IMR-90 (cell line): ENCODE results near the gene LTBP1. TPM values are rescaled to one million over a fixed set of nuclear protein-coding genes. Genes with fewer than 3 reads are reported as not detected.

ENCODE experiments used
- ATAC-seq: fragments of 200-7000 bp; cut with Tn5 transposase; 2 replicates; pipeline ENCODE4 v1.9.1; 2020; ENCODE audit warnings: low read depth, mild to moderate bottlenecking, moderate library complexity
- BruUV-seq: library from RNA; stranded (reverse); fragments of 400-500 nt; replicated peaks from 2 replicates; lab custom pipeline; 2021; lab: Mats Ljungman, UMichigan
- CTCF ChIA-PET: fragments of 300-600 bp; formaldehyde crosslinking; extraction: SDS; loops from one replicate; lab custom pipeline; 2021; ENCODE audit warnings: antibody characterized with exemption; lab: Yijun Ruan, JAX
- POLR2A ChIA-PET: fragments of 300-600 bp; sonication (Branson Sonifier 250); formaldehyde crosslinking; loops from one replicate; lab custom pipeline; 2022; ENCODE audit warnings: antibody characterized with exemption; ENCODE audit not compliant: unreplicated experiment; lab: Charles Lee
- DNase-seq: peaks from one replicate; pipeline ENCODE4 v3.0.0; 2013
- H2AFZ ChIP-seq: replicated peaks from 2 replicates; pipeline ENCODE3; 2013; ENCODE audit warnings: low read length, mild to moderate bottlenecking; ENCODE audit not compliant: poor library complexity
- H2AK5ac ChIP-seq: 2 replicates; pipeline ENCODE4 v1.6.1; 2013; ENCODE audit warnings: low read depth, low read length, inconsistent platforms
- H2AK9ac ChIP-seq: replicated peaks from 2 replicates; pipeline ENCODE3; 2013; ENCODE audit warnings: mild to moderate bottlenecking, low read depth, low read length, moderate library complexity; ENCODE audit not compliant: poor library complexity
- H2BK120ac ChIP-seq: 2 replicates; pipeline ENCODE4 v1.6.1; 2013; ENCODE audit warnings: low read depth, low read length, inconsistent platforms
- H2BK15ac ChIP-seq: 3 replicates; pipeline ENCODE4 v1.6.1; 2013; ENCODE audit warnings: low read depth, low read length, inconsistent platforms
- H2BK20ac ChIP-seq: 2 replicates; pipeline ENCODE4 v1.6.1; 2013; ENCODE audit warnings: low read depth, mild to moderate bottlenecking, inconsistent platforms, low read length, moderate library complexity
- H2BK5ac ChIP-seq: 2 replicates; pipeline ENCODE4 v1.6.1; 2013; ENCODE audit warnings: mild to moderate bottlenecking, low read depth, low read length, inconsistent platforms; ENCODE audit not compliant: poor library complexity, severe bottlenecking
- H3K14ac ChIP-seq: replicated peaks from 2 replicates; pipeline ENCODE4 v1.6.1; 2013; ENCODE audit warnings: low read depth, low read length, inconsistent platforms
- H3K18ac ChIP-seq: 2 replicates; pipeline ENCODE4 v1.6.1; 2013; ENCODE audit warnings: low read depth, low read length, control low read depth
- H3K23ac ChIP-seq: 2 replicates; pipeline ENCODE4 v1.6.1; 2013; ENCODE audit warnings: low read depth, low read length, inconsistent platforms
- H3K27ac ChIP-seq: 2 replicates; pipeline ENCODE4 v1.5.1; 2013; ENCODE audit warnings: mild to moderate bottlenecking, control low read depth, low read length; ENCODE audit not compliant: insufficient read depth
- H3K27me3 ChIP-seq: 2 replicates; pipeline ENCODE4 v1.6.1; 2013; ENCODE audit warnings: low read length; ENCODE audit not compliant: control insufficient read depth, insufficient read depth
- H3K36me3 ChIP-seq: 2 replicates; pipeline ENCODE4 v1.6.1; 2013; ENCODE audit warnings: low read length, mixed read lengths; ENCODE audit not compliant: control insufficient read depth, insufficient read depth
- H3K4ac ChIP-seq: 2 replicates; pipeline ENCODE4 v1.6.1; 2013; ENCODE audit warnings: low read depth, low read length, inconsistent platforms
- H3K4me1 ChIP-seq: 2 replicates; pipeline ENCODE4 v1.6.1; 2013; ENCODE audit warnings: low read length, mixed read lengths; ENCODE audit not compliant: control insufficient read depth, insufficient read depth
- H3K4me2 ChIP-seq: 2 replicates; pipeline ENCODE4 v1.6.1; 2013; ENCODE audit warnings: low read depth, mild to moderate bottlenecking, control low read depth, low read length, moderate library complexity
- H3K4me3 ChIP-seq: 2 replicates; pipeline ENCODE4 v1.5.1; 2013; ENCODE audit warnings: low read depth, mild to moderate bottlenecking, control low read depth, low read length, moderate library complexity; ENCODE audit not compliant: insufficient read depth
- H3K56ac ChIP-seq: 2 replicates; pipeline ENCODE4 v1.6.1; 2013; ENCODE audit warnings: low read length, inconsistent platforms; ENCODE audit not compliant: insufficient read depth; ENCODE audit errors: extremely low read depth
- H3K79me1 ChIP-seq, 2 experiments: 2 replicates each; pipeline ENCODE4 v1.6.1; 2013; ENCODE audit warnings: low read length in 2 of 2, inconsistent platforms in 1 of 2, low read depth in 1 of 2
- H3K9ac ChIP-seq: 2 replicates; pipeline ENCODE4 v1.6.1; 2013; ENCODE audit warnings: low read depth, low read length, control low read depth
- H3K9me1 ChIP-seq: 2 replicates; pipeline ENCODE4 v1.6.1; 2013; ENCODE audit warnings: low read length, inconsistent platforms; ENCODE audit not compliant: insufficient read depth
- H3K9me3 ChIP-seq: 2 replicates; pipeline ENCODE4 v1.6.1; 2013; ENCODE audit warnings: low read length; ENCODE audit not compliant: control insufficient read depth, insufficient read depth
- H4K20me1 ChIP-seq: 2 replicates; pipeline ENCODE4 v1.6.1; 2013; ENCODE audit warnings: low read length, inconsistent platforms; ENCODE audit not compliant: insufficient read depth
- H4K5ac ChIP-seq: 2 replicates; pipeline ENCODE4 v1.6.1; 2013; ENCODE audit warnings: mild to moderate bottlenecking, low read depth, low read length, control low read depth
- H4K8ac ChIP-seq, 2 experiments: 2 replicates each; pipeline ENCODE4 v1.6.1; 2013; ENCODE audit warnings: low read depth in 2 of 2, low read length in 2 of 2, control low read depth in 1 of 2, inconsistent platforms in 1 of 2
- H4K91ac ChIP-seq: 2 replicates; pipeline ENCODE4 v1.6.1; 2013; ENCODE audit warnings: low read depth, low read length, inconsistent platforms; ENCODE audit not compliant: insufficient read depth
- CEBPB ChIP-seq: IDR thresholded peaks from 2 replicates; pipeline ENCODE4 v1.6.1; 2012; ENCODE audit warnings: low read depth, low read length, improper control_type of control experiment
- MAFK ChIP-seq: IDR thresholded peaks from 2 replicates; pipeline ENCODE4 v1.6.1; 2012; ENCODE audit warnings: low read depth, low read length, improper control_type of control experiment
- MAZ ChIP-seq: IDR thresholded peaks from 2 replicates; pipeline ENCODE4 v1.6.1; 2012; ENCODE audit warnings: low read depth, mild to moderate bottlenecking, low read length, improper control_type of control experiment, moderate library complexity, borderline replicate concordance
- MXI1 ChIP-seq: IDR thresholded peaks from 2 replicates; pipeline ENCODE4 v1.6.1; 2012; ENCODE audit warnings: low read depth, mild to moderate bottlenecking, low read length, moderate library complexity, borderline replicate concordance
- POLR2A ChIP-seq: IDR thresholded peaks from 2 replicates; pipeline ENCODE4 v1.6.1; 2012; ENCODE audit warnings: mild to moderate bottlenecking, low read depth, low read length
- RAD21 ChIP-seq: IDR thresholded peaks from 2 replicates; pipeline ENCODE4 v1.6.1; 2012; ENCODE audit warnings: low read length, improper control_type of control experiment
- SMC3 ChIP-seq: fragments of 150-350 bp; IDR thresholded peaks from 2 replicates; pipeline ENCODE4 v1.6.1; 2016; ENCODE audit warnings: low read depth, mild to moderate bottlenecking, antibody characterized with exemption, low read length, moderate library complexity
- WGBS, 2 experiments: methylation state at CpG; one replicate each; pipeline versions ENCODE4 v1.1.5 to v1.1.7; 2013; ENCODE audit warnings: missing lambda C conversion rate in 2 of 2; ENCODE audit not compliant: insufficient read length in 1 of 2; ENCODE audit errors: extremely low coverage in 2 of 2; 5-methylcytosine and 5-hydroxymethylcytosine counted together
- dilution Hi-C: fragments of 300-500 bp; cut with HindIII; formaldehyde crosslinking; loops from one replicate; pipeline ENCODE4 v1.14.3; 2018; ENCODE audit warnings: low sequenced_read_pairs; ENCODE audit not compliant: unreplicated experiment
- in situ Hi-C: fragments of 300-500 bp; cut with MboI; formaldehyde crosslinking; loops from 3 replicates; pipeline ENCODE4 v1.14.3; 2019; ENCODE audit warnings: low sequenced_read_pairs, inconsistent platforms, mixed read lengths
- intact Hi-C: fragments of 100-400 bp; cut with micrococcal nuclease; formaldehyde crosslinking; loops from 2 replicates; pipeline ENCODE4 v1.10.0; 2022
- polyA plus RNA-seq, 3 experiments: library from polyadenylated mRNA; depleted of rRNA; stranded (reverse); fragments of >200 nt; gene quantifications; 2 replicates each; pipeline ENCODE4 v1.2.3, GENCODE V29; 2012; ENCODE audit warnings: low replicate concordance in 1 of 3
- total RNA-seq: library from RNA; depleted of rRNA; stranded (reverse); fragments of >200 nt; gene quantifications from 2 replicates; pipeline ENCODE4 v1.2.3, GENCODE V29; 2012
- TF ChIP-seq, protein P1 (sequence below): fragments of 150-350 bp; IDR thresholded peaks from 2 replicates; pipeline ENCODE4 v1.6.1; 2017; ENCODE audit warnings: mild to moderate bottlenecking, antibody characterized with exemption, low read length, low read depth

LTBP1 gene
- total and polyA plus RNA-seq, 2 of the 4 experiments (the other 2 are of a cell fraction): 235 to 326 TPM

DNA sequence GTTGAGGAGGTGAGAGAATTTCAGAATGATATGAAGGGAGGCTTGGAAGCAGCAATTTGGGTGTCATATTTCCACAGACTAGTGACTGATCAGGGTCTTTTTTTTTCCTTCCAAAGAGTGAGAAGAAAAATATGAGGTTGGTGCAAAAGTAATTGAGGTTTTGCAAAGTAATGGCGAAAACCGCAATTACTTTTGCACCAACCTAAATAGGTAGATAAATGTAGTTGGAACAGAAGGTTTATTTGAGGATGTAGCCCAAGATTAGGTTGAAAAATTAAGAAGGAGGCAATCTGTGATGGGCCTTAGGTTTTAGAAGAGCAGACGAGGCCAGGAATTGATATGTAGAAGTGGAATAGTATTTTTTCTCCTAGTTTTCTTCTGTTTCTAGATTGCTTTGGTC is 7.8 kb upstream of the LTBP1 start:
- ATAC-seq: no peak
- H3K4me1 ChIP-seq: peaks cover 6% of the 10 kb centered on the region; the same call in 1 of the 2 replicates
- intact Hi-C loops: no loop called here

More for the DNA sequence above, 7.8 kb upstream of the LTBP1 start:
- Histone ChIP-seq H2BK120ac (no peak overlapping the region), H2AK5ac (no peak overlapping the region), H3K23ac (no peak overlapping the region), H3K36me3 (no peaks in the 10 kb centered on the region), H2AFZ (no peak overlapping the region), H2AK9ac (no peak overlapping the region), H4K91ac (no peak overlapping the region), H3K9me3 (no peaks in the 10 kb centered on the region), H3K4ac (no peak overlapping the region), H3K79me1 (no peaks in the 10 kb centered on the region), H3K9ac (no peak overlapping the region), H3K14ac (no peak overlapping the region), H4K5ac (no peak overlapping the region), H2BK15ac (no peak overlapping the region), H2BK20ac (no peak overlapping the region), H4K8ac (no peak overlapping the region), H3K4me3 (no peak overlapping the region), H3K18ac (no peak overlapping the region), H3K4me2 (no peak overlapping the region), H3K27me3 (no peaks in the 10 kb centered on the region), H3K56ac (no peak overlapping the region), H3K9me1 (peaks cover 4% of the 10 kb centered on the region; the same call in 1 of the 2 replicates), H2BK5ac (no peak overlapping the region), H3K27ac (no peak overlapping the region), H4K20me1 (no peaks in the 10 kb centered on the region)
- 100% methylated on average over 1 of the region's 3 CpGs; no CpG with 5 or more reads in 1 of the 2 experiments for WGBS, 2 experiments
- no peak for DNase-seq
- in situ Hi-C loops: no loop called here
- ChIA-PET POLR2A (no interaction called here), CTCF (no interaction called here)
- BruUV-seq: no TSS peak
- dilution Hi-C loops: no loop called here
- no peak for TF ChIP-seq MAFK
- no peak for TF ChIP-seq SMC3
- no peak for TF ChIP-seq RAD21
- no peak for TF ChIP-seq MXI1
- no peak for TF ChIP-seq MAZ
- TF ChIP-seq CEBPB: no peak
- TF ChIP-seq POLR2A: no peak
- TF ChIP-seq, protein P1, sequence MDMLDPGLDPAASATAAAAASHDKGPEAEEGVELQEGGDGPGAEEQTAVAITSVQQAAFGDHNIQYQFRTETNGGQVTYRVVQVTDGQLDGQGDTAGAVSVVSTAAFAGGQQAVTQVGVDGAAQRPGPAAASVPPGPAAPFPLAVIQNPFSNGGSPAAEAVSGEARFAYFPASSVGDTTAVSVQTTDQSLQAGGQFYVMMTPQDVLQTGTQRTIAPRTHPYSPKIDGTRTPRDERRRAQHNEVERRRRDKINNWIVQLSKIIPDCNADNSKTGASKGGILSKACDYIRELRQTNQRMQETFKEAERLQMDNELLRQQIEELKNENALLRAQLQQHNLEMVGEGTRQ: no peak
